Loucy (cell line): ENCODE results near the gene GUCY1A2.

Source experiments
- H2AFZ ChIP-seq: fragments of 200-600 bp; sonication (generic); 2 replicates; pipeline ENCODE4 v1.6.0; 2016; ENCODE audit warnings: antibody characterized with exemption, mild to moderate bottlenecking, low read length, moderate library complexity
- H3F3A ChIP-seq: fragments of 200-600 bp; 2 replicates; pipeline ENCODE4 v1.6.0; 2016; ENCODE audit warnings: antibody characterized with exemption, low read depth, mild to moderate bottlenecking
- H3K27me3 ChIP-seq: fragments of 200-600 bp; sonication (generic); 2 replicates; pipeline ENCODE4 v1.6.1; 2014; ENCODE audit warnings: low read length, mild to moderate bottlenecking; ENCODE audit not compliant: insufficient read depth, poor library complexity, severe bottlenecking
- H3K36me3 ChIP-seq: fragments of 200-600 bp; sonication (generic); 2 replicates; pipeline ENCODE4 v1.6.1; 2016; ENCODE audit warnings: low read length; ENCODE audit not compliant: insufficient read depth
- H3K4me1 ChIP-seq: fragments of 200-600 bp; sonication (generic); 2 replicates; pipeline ENCODE4 v1.5.1; 2014; ENCODE audit warnings: low read length, mild to moderate bottlenecking; ENCODE audit not compliant: insufficient read depth, poor library complexity, severe bottlenecking
- H3K4me2 ChIP-seq: fragments of 200-600 bp; sonication (generic); 2 replicates; pipeline ENCODE4 v1.6.0; 2014; ENCODE audit warnings: antibody characterized with exemption, low read length, low read depth, mild to moderate bottlenecking; ENCODE audit not compliant: poor library complexity, severe bottlenecking
- H3K4me3 ChIP-seq: fragments of 200-600 bp; sonication (generic); 2 replicates; pipeline ENCODE4 v1.5.1; 2014; ENCODE audit warnings: low read length, mild to moderate bottlenecking, mixed read lengths; ENCODE audit not compliant: poor library complexity, severe bottlenecking
- H3K79me2 ChIP-seq: fragments of 200-600 bp; sonication (generic); 2 replicates; pipeline ENCODE4 v1.6.1; 2014; ENCODE audit warnings: low read length; ENCODE audit not compliant: insufficient read depth
- H3K9ac ChIP-seq: fragments of 200-600 bp; sonication (generic); 2 replicates; pipeline ENCODE4 v1.6.0; 2014; ENCODE audit warnings: mild to moderate bottlenecking, low read depth, low read length, moderate library complexity; ENCODE audit not compliant: poor library complexity, severe bottlenecking
- H3K9me2 ChIP-seq: fragments of 200-600 bp; sonication (generic); replicated peaks from 2 replicates; pipeline ENCODE4 v1.6.1; 2016; ENCODE audit warnings: low read depth, low read length, mixed read lengths
- H3K9me3 ChIP-seq: fragments of 200-600 bp; sonication (generic); 2 replicates; pipeline ENCODE4 v1.6.1; 2014; ENCODE audit warnings: mild to moderate bottlenecking, antibody characterized with exemption, low read length, low read depth; ENCODE audit not compliant: insufficient read depth
- H4K20me1 ChIP-seq: fragments of 200-600 bp; sonication (generic); 2 replicates; pipeline ENCODE4 v1.6.0; 2014; ENCODE audit warnings: antibody characterized with exemption, low read length, mild to moderate bottlenecking; ENCODE audit not compliant: insufficient read depth, poor library complexity, severe bottlenecking
- EZH2phosphoT487 ChIP-seq: fragments of 200-600 bp; IDR thresholded peaks from 2 replicates; pipeline ENCODE4 v1.6.1; 2018; ENCODE audit warnings: antibody characterized with exemption, mild to moderate bottlenecking, moderate library complexity, borderline replicate concordance
- TF ChIP-seq, protein P1 (sequence below): fragments of 200-600 bp; sonication (generic); conservative IDR thresholded peaks from 2 replicates; pipeline ENCODE4 v1.5.1; 2014; ENCODE audit warnings: mild to moderate bottlenecking, antibody characterized with exemption, low read length

Gene GUCY1A2

DNA sequence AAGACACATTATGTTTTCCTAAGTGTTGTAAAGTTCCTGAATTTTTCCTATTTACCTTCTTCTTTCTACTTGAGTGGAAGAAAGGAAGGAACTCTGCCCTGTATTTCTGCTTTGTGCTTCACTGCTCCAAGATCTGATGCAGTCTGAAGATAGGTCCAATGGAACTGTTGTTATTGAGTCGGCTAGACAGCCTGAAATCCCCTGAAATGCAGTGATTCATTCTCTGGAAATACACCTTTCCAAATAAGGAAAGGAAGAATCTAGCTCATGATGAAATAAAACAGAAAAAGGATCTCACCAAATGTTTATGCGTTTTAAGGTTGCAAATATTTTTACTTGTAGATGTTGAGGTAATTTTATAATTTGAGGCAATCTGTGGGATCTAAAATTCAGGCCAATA lies 322.8 kb downstream of the GUCY1A2 start:
- Histone ChIP-seq H3K36me3 (no peaks in the 10 kb centered on the region), H3F3A (no peaks in the 10 kb centered on the region), H3K27me3 (no peaks in the 10 kb centered on the region), H3K4me2 (no peak overlapping the region), H3K79me2 (no peaks in the 10 kb centered on the region), H3K9me3 (no peaks in the 10 kb centered on the region), H4K20me1 (no peaks in the 10 kb centered on the region), H3K9ac (no peak overlapping the region), H2AFZ (no peak overlapping the region), H3K4me3 (no peak overlapping the region), H3K9me2 (no peaks in the 10 kb centered on the region), H3K4me1 (no peaks in the 10 kb centered on the region)
- TF ChIP-seq, protein P1, sequence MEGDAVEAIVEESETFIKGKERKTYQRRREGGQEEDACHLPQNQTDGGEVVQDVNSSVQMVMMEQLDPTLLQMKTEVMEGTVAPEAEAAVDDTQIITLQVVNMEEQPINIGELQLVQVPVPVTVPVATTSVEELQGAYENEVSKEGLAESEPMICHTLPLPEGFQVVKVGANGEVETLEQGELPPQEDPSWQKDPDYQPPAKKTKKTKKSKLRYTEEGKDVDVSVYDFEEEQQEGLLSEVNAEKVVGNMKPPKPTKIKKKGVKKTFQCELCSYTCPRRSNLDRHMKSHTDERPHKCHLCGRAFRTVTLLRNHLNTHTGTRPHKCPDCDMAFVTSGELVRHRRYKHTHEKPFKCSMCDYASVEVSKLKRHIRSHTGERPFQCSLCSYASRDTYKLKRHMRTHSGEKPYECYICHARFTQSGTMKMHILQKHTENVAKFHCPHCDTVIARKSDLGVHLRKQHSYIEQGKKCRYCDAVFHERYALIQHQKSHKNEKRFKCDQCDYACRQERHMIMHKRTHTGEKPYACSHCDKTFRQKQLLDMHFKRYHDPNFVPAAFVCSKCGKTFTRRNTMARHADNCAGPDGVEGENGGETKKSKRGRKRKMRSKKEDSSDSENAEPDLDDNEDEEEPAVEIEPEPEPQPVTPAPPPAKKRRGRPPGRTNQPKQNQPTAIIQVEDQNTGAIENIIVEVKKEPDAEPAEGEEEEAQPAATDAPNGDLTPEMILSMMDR, result no peak
- no peak for TF ChIP-seq EZH2phosphoT487

DNA sequence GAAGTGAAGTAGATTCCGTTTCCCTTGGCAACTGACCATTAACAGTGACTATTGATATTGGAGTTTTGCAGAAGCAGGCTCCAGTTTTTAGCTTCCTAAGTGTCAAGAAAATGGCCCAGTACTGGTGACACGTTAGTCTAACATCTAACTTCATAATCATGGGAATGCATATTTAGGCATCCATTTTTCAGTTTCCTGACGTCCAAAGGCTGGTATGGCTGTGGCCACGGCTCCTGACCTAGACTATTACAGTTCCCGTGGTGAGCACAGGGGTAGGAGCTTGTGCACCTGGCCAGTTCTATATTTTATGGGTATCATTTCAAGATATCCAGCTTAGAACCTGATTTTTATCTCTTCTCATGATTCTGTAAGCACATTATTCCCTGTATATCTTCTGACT lies 323.8 kb downstream of the GUCY1A2 start:
- H3F3A ChIP-seq, result no peaks in the 10 kb centered on the region
- H4K20me1 ChIP-seq, result no peaks in the 10 kb centered on the region
- no peaks in the 10 kb centered on the region for H3K27me3 ChIP-seq
- H3K79me2 ChIP-seq, result no peaks in the 10 kb centered on the region
- no peak overlapping the region for H2AFZ ChIP-seq
- no peak for TF ChIP-seq EZH2phosphoT487
- TF ChIP-seq, protein P1, result no peak
- no peaks in the 10 kb centered on the region for H3K9me3 ChIP-seq
- no peak overlapping the region for H3K4me3 ChIP-seq
- H3K4me1 ChIP-seq, result no peaks in the 10 kb centered on the region
- no peaks in the 10 kb centered on the region for H3K9me2 ChIP-seq
- H3K9ac ChIP-seq, result no peak overlapping the region
- H3K36me3 ChIP-seq, result no peaks in the 10 kb centered on the region
- H3K4me2 ChIP-seq, result no peak overlapping the region

DNA sequence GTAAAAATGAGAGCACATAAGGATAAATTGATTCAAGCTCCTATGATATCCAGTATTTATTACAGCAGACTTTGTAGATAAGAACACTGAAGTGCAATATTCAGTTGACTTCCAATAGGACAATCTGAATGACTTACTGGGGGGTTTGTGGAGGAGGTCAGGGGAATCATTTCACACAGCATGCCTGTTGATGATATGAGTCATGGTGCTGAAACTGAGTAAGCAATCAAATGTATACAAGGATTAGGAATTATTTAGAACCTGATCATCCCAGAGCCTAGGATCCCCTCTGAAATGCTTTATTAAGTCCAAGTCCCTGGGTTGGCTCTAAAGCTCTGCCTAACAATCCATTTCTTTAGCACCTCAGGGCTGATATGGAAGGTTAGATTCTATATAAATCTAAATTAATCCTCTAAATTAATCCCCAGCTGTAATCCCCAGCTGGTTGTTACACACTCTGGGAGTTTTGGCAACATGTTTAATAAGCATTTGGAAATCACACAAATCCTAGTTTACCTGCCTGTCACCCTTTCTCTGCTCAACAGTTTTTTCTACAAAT lies 326.4 kb downstream of the GUCY1A2 start:
- Histone ChIP-seq H3K4me2 (no peak overlapping the region), H3K4me3 (no peak overlapping the region), H3K9ac (no peak overlapping the region), H3F3A (no peaks in the 10 kb centered on the region), H3K79me2 (no peaks in the 10 kb centered on the region), H3K27me3 (no peaks in the 10 kb centered on the region), H3K9me2 (no peaks in the 10 kb centered on the region), H3K4me1 (no peaks in the 10 kb centered on the region), H3K36me3 (no peaks in the 10 kb centered on the region), H4K20me1 (no peaks in the 10 kb centered on the region), H3K9me3 (no peaks in the 10 kb centered on the region), H2AFZ (no peak overlapping the region)
- TF ChIP-seq, protein P1, result no peak
- TF ChIP-seq EZH2phosphoT487, result no peak
